H1 (cell line): Measurements from ENCODE around the gene GNAT1. TPM values are rescaled to one million over a fixed set of nuclear protein-coding genes. Genes with fewer than 3 reads are reported as not detected.
A peak's percentile ranks its signal among the peaks of the same experiment; 100 is the strongest.

Experiments
- CTCF ChIA-PET: fragments of 300-600 bp; sonication (Branson Sonifier 250); formaldehyde crosslinking; loops from one replicate; lab custom pipeline; 2021; ENCODE audit not compliant: partially characterized antibody; lab: Charles Lee
- POLR2A ChIA-PET: fragments of 300-600 bp; sonication (Branson Sonifier 250); formaldehyde crosslinking; loops from one replicate; lab custom pipeline; 2021; ENCODE audit warnings: inconsistent platforms; ENCODE audit not compliant: partially characterized antibody; lab: Charles Lee
- DNase-seq, 2 experiments: peaks; one replicate each; pipeline versions ENCODE4 v3.0.0 to v3.0.0-alpha.2; 2010 to 2022; ENCODE audit warnings: low spot score in 2 of 2, low read depth in 1 of 2, mixed read lengths in 1 of 2
- FAIRE-seq: peaks from 2 replicates; lab custom pipeline; 2011; peaks lifted over from hg19 to GRCh38; lab: Jason Lieb, UNC
- H2AFZ ChIP-seq: 2 replicates; pipeline ENCODE4 v1.8.1; 2012; ENCODE audit warnings: low read length, inconsistent platforms
- H2AK5ac ChIP-seq: 2 replicates; pipeline ENCODE4 v1.6.1; 2013; ENCODE audit warnings: low read depth, low read length
- H2BK120ac ChIP-seq: replicated peaks from 2 replicates; pipeline ENCODE3; 2013; ENCODE audit warnings: low read depth, low read length, inconsistent platforms
- H2BK12ac ChIP-seq: 2 replicates; pipeline ENCODE4 v1.6.1; 2013; ENCODE audit warnings: low read depth, low read length
- H2BK15ac ChIP-seq: 2 replicates; pipeline ENCODE4 v1.6.1; 2013; ENCODE audit warnings: low read length
- H2BK20ac ChIP-seq: 2 replicates; pipeline ENCODE4 v1.6.1; 2013; ENCODE audit warnings: low read length
- H2BK5ac ChIP-seq: 2 replicates; pipeline ENCODE4 v1.6.1; 2013; ENCODE audit warnings: low read depth, low read length
- H3K14ac ChIP-seq: 2 replicates; pipeline ENCODE4 v1.6.1; 2013; ENCODE audit warnings: inconsistent platforms; ENCODE audit not compliant: insufficient read length
- H3K18ac ChIP-seq: 2 replicates; pipeline ENCODE4 v1.6.1; 2013; ENCODE audit warnings: low read length; ENCODE audit errors: extremely low read depth
- H3K23ac ChIP-seq: 2 replicates; pipeline ENCODE4 v1.6.1; 2013; ENCODE audit warnings: inconsistent platforms; ENCODE audit not compliant: insufficient read length
- H3K23me2 ChIP-seq: 2 replicates; pipeline ENCODE4 v1.6.1; 2013; ENCODE audit warnings: low read depth, low read length
- H3K27ac ChIP-seq: 2 replicates; pipeline ENCODE4 v1.6.1; 2011; ENCODE audit warnings: low read depth, low read length, inconsistent platforms
- H3K27me3 ChIP-seq, 4 experiments: replicated peaks in 1 of 4; 1 replicate in 1 of 4; 2 replicates in 3 of 4; pipeline versions ENCODE4 v1.6.1 to v1.8.1; 2011 to 2013; ENCODE audit warnings: low read length in 3 of 4, mild to moderate bottlenecking in 3 of 4, inconsistent platforms in 2 of 4, mixed read lengths in 2 of 4, moderate library complexity in 1 of 4; ENCODE audit not compliant: control insufficient read depth in 3 of 4, insufficient read depth in 3 of 4; ENCODE audit errors: extremely low read depth in 1 of 4
- H3K36me3 ChIP-seq, 4 experiments: 2 replicates each; pipeline versions ENCODE4 v1.6.1 to v1.8.1; 2011 to 2013; ENCODE audit warnings: mild to moderate bottlenecking in 4 of 4, low read length in 3 of 4, moderate library complexity in 2 of 4, control low read depth in 1 of 4, inconsistent platforms in 1 of 4; ENCODE audit not compliant: insufficient read depth in 4 of 4, control insufficient read depth in 2 of 4
- H3K4ac ChIP-seq: replicated peaks from 2 replicates; pipeline ENCODE3; 2013; ENCODE audit warnings: low read length, low read depth, mixed read lengths, inconsistent platforms; ENCODE audit not compliant: insufficient read length
- H3K4me1 ChIP-seq, 4 experiments: replicated peaks in 1 of 4; 1 replicate in 1 of 4; 2 replicates in 3 of 4; pipeline versions ENCODE4 v1.6.1 to v1.8.1; 2011 to 2013; ENCODE audit warnings: low read length in 3 of 4, inconsistent platforms in 2 of 4, mixed read lengths in 1 of 4; ENCODE audit not compliant: insufficient read depth in 4 of 4, control insufficient read depth in 3 of 4
- H3K4me2 ChIP-seq, 2 experiments: 2 replicates each; pipeline versions ENCODE4 v1.6.1 to v1.8.1; 2011 to 2013; ENCODE audit warnings: low read depth in 2 of 2, low read length in 2 of 2, control low read depth in 1 of 2, inconsistent platforms in 1 of 2, mild to moderate bottlenecking in 1 of 2; ENCODE audit not compliant: insufficient read depth in 1 of 2
- H3K4me3 ChIP-seq, 4 experiments: fragments of 200-600, 300-600 bp in 1 of 4; sonication (generic), shearing (Covaris generic), sonication (Bioruptor Twin) in 1 of 4; 2 replicates each; pipeline versions ENCODE4 v1.5.1 to v1.8.1; 2011 to 2016; ENCODE audit warnings: low read length in 4 of 4, low read depth in 3 of 4, control low read depth in 2 of 4, inconsistent platforms in 2 of 4, mild to moderate bottlenecking in 2 of 4, mixed read lengths in 1 of 4, moderate library complexity in 1 of 4; ENCODE audit not compliant: insufficient read depth in 2 of 4; ENCODE audit errors: extremely low read depth in 1 of 4
- H3K56ac ChIP-seq: replicated peaks from 2 replicates; pipeline ENCODE3; 2013; ENCODE audit warnings: low read depth, mild to moderate bottlenecking, mixed read lengths, low read length, inconsistent platforms; ENCODE audit not compliant: insufficient read length
- H3K79me1 ChIP-seq: 2 replicates; pipeline ENCODE4 v1.6.1; 2013; ENCODE audit warnings: low read depth, low read length, control low read depth
- H3K79me2 ChIP-seq, 2 experiments: 2 replicates each; pipeline versions ENCODE4 v1.6.1 to v1.8.1; 2012 to 2013; ENCODE audit warnings: low read length in 2 of 2, mild to moderate bottlenecking in 2 of 2, inconsistent platforms in 1 of 2; ENCODE audit not compliant: insufficient read depth in 2 of 2, control insufficient read depth in 1 of 2
- H3K9ac ChIP-seq, 4 experiments: replicated peaks in 1 of 4; 1 replicate in 1 of 4; 2 replicates in 3 of 4; pipeline versions ENCODE4 v1.6.1 to v1.8.1; 2011 to 2013; ENCODE audit warnings: low read depth in 3 of 4, low read length in 3 of 4, control low read depth in 2 of 4, mild to moderate bottlenecking in 2 of 4, moderate library complexity in 2 of 4, inconsistent platforms in 1 of 4; ENCODE audit errors: extremely low read depth in 1 of 4
- H3K9me3 ChIP-seq, 2 experiments: 2 replicates each; pipeline versions ENCODE4 v1.6.1 to v1.8.1; 2012 to 2013; ENCODE audit warnings: mild to moderate bottlenecking in 2 of 2, moderate library complexity in 2 of 2, control low read depth in 1 of 2, inconsistent platforms in 1 of 2, low read depth in 1 of 2, low read length in 1 of 2, mixed read lengths in 1 of 2; ENCODE audit not compliant: insufficient read depth in 2 of 2
- H4K20me1 ChIP-seq, 2 experiments: replicated peaks in 1 of 2; 2 replicates each; pipeline versions ENCODE3 to v1.8.1; 2011 to 2013; ENCODE audit warnings: inconsistent platforms in 2 of 2, low read length in 2 of 2, mild to moderate bottlenecking in 1 of 2; ENCODE audit not compliant: insufficient read depth in 2 of 2, control insufficient read depth in 1 of 2
- H4K5ac ChIP-seq: 2 replicates; pipeline ENCODE4 v1.6.1; 2013; ENCODE audit warnings: low read length, low read depth, mixed read lengths, inconsistent platforms; ENCODE audit not compliant: insufficient read length
- H4K8ac ChIP-seq: 2 replicates; pipeline ENCODE4 v1.8.0; 2013; ENCODE audit warnings: mild to moderate bottlenecking, moderate library complexity, low read length, inconsistent platforms; ENCODE audit not compliant: insufficient read depth; ENCODE audit errors: extremely low read depth
- H4K91ac ChIP-seq: replicated peaks from 2 replicates; pipeline ENCODE3; 2013; ENCODE audit warnings: low read length, mixed read lengths, inconsistent platforms; ENCODE audit not compliant: insufficient read length
- CEBPB ChIP-seq: IDR thresholded peaks from 2 replicates; pipeline ENCODE4 v1.6.1; 2012; ENCODE audit warnings: low read depth, low read length
- EZH2 ChIP-seq: fragments of 200-600 bp; sonication (generic); IDR thresholded peaks from 2 replicates; pipeline ENCODE4 v1.7.1; 2012; ENCODE audit warnings: low read depth, mild to moderate bottlenecking, moderate library complexity, low read length, inconsistent platforms; ENCODE audit not compliant: severe bottlenecking
- POU5F1 ChIP-seq: IDR thresholded peaks from 2 replicates; pipeline ENCODE4 v1.6.1; 2011; ENCODE audit warnings: low read depth, mild to moderate bottlenecking, low read length, moderate library complexity
- RAD21 ChIP-seq, 2 experiments: IDR thresholded peaks in 1 of 2; conservative IDR thresholded peaks in 1 of 2; 2 replicates each; pipeline ENCODE4 v1.6.1; 2011; ENCODE audit warnings: low read depth in 2 of 2, low read length in 2 of 2, improper control_type of control experiment in 1 of 2, inconsistent platforms in 1 of 2, mild to moderate bottlenecking in 1 of 2, moderate library complexity in 1 of 2
- SRF ChIP-seq: IDR thresholded peaks from 2 replicates; pipeline ENCODE4 v1.6.1; 2011; ENCODE audit warnings: mild to moderate bottlenecking, low read depth, low read length, moderate library complexity
- WGBS, 2 experiments: shearing (Covaris generic) in 1 of 2; methylation state at CpG; one replicate each; pipeline versions ENCODE4 v1.1.6 to v1.1.7; 2013 to 2015; ENCODE audit warnings: low lambda C conversion rate in 2 of 2, mixed read lengths in 2 of 2, inconsistent platforms in 1 of 2, low coverage in 1 of 2, missing lambda C conversion rate in 1 of 2; ENCODE audit not compliant: insufficient replicate concordance in 2 of 2, insufficient coverage in 1 of 2, insufficient read length in 1 of 2; ENCODE audit errors: extremely low coverage in 1 of 2, missing lambda C conversion rate in 1 of 2; 5-methylcytosine and 5-hydroxymethylcytosine counted together
- polyA plus RNA-seq, 7 experiments: library from polyadenylated mRNA; depleted of rRNA in 3 of 7; stranded (reverse) in 5 of 7; unstranded in 2 of 7; fragments of >200 nt in 5 of 7; fragments of 200-250 nt in 2 of 7; gene quantifications; 1 replicate in 5 of 7; 2 replicates in 1 of 7; 4 replicates in 1 of 7; pipeline versions ENCODE4 v1.2.1 to v1.2.3, GENCODE V29; 2011 to 2013; ENCODE audit warnings: missing spikeins in 2 of 7, mixed read lengths in 2 of 7
- total RNA-seq: library from RNA; stranded (reverse); fragmentation: NEBNext Ultra II Directional; extraction: Animal tissue kit (Norgen Biotek cat#: 25700); gene quantifications from 2 replicates; pipeline ENCODE4 v1.2.1, GENCODE V29; 2021
- TF ChIP-seq, protein P1 (sequence below), 3 experiments: IDR thresholded peaks; 1 replicate in 2 of 3; 2 replicates in 1 of 3; pipeline versions ENCODE4 v1.5.1 to v1.6.1; 2011; ENCODE audit warnings: low read length in 3 of 3, mild to moderate bottlenecking in 3 of 3, inconsistent platforms in 2 of 3, low read depth in 1 of 3, moderate library complexity in 1 of 3; ENCODE audit not compliant: insufficient read depth in 1 of 3; ENCODE audit errors: control extremely low read depth in 1 of 3

Gene GNAT1
- total and polyA plus RNA-seq, 2 of the 8 experiments (the other 6 are each of a cell fraction or from before 2014, with no cell fraction given): 0.08 TPM; not detected in 1

DNA sequence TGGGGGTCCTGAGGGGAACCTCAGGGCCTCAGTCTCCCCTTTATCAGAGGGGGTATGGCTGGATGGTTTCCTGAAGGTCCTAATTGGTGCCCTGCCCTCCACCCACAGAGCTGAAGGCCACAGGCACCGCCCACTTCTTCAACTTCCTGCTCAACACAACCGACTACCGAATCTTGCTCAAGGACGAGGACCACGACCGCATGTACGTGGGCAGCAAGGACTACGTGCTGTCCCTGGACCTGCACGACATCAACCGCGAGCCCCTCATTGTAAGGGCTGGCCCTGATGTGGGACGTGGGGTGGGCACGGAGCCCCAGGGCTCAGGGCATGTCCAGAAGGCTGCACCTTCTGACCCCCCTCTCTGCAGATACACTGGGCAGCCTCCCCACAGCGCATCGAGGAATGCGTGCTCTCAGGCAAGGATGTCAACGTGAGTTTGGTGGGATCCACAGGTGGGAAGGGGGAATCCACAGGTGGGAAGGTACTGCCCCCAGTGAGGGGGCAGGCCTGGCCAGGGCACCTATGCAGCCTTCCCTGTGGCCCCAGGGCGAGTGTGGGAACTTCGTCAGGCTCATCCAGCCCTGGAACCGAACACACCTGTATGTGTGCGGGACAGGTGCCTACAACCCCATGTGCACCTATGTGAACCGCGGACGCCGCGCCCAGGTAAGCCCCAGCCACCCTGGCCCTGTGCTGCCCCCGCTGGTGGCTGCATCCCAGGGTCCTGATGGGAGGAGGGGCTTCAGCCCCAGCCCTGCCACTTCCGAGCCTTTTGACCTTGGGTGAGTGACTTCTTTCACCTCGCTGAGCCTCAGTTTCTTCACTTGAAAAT, 17.5 kb upstream of the GNAT1 start:
- peak overlapping the region; percentile 15; the same call in 1 of the 2 replicates for H2BK5ac ChIP-seq
- H3K36me3 ChIP-seq: peaks cover 7 to 25% (median 13%) of the 10 kb centered on the region in 4 experiments
- peaks cover 6 to 16% of the 10 kb centered on the region in 2 experiments for H4K20me1 ChIP-seq
- no peak overlapping the region for H2AK5ac ChIP-seq
- H3K14ac ChIP-seq: no peak overlapping the region
- H3K4me3 ChIP-seq: no peak overlapping the region
- TF ChIP-seq EZH2: no peak
- TF ChIP-seq RAD21 (IDR thresholded peaks at IDR 0.05 in 1 of 2, conservative IDR thresholded peaks at IDR 0.05 in 1 of 2; ENCODE audit: low read depth in 2 of 2, low read length in 2 of 2): peak; percentile 51 to 56; a peak in 2 of 4 replicates
- no peak for TF ChIP-seq SRF
- TF ChIP-seq, protein P1, sequence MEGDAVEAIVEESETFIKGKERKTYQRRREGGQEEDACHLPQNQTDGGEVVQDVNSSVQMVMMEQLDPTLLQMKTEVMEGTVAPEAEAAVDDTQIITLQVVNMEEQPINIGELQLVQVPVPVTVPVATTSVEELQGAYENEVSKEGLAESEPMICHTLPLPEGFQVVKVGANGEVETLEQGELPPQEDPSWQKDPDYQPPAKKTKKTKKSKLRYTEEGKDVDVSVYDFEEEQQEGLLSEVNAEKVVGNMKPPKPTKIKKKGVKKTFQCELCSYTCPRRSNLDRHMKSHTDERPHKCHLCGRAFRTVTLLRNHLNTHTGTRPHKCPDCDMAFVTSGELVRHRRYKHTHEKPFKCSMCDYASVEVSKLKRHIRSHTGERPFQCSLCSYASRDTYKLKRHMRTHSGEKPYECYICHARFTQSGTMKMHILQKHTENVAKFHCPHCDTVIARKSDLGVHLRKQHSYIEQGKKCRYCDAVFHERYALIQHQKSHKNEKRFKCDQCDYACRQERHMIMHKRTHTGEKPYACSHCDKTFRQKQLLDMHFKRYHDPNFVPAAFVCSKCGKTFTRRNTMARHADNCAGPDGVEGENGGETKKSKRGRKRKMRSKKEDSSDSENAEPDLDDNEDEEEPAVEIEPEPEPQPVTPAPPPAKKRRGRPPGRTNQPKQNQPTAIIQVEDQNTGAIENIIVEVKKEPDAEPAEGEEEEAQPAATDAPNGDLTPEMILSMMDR (IDR thresholded peaks at IDR 0.05; ENCODE audit: control extremely low read depth in 1 of 3, insufficient read depth in 1 of 3, low read depth in 1 of 3, low read length in 3 of 3): peak in 2 of 3 experiments; percentile 53 to 58; a peak in 3 of 4 replicates
- no peak for TF ChIP-seq POU5F1
- no peak for TF ChIP-seq CEBPB
- TF ChIP-seq, all 59 proteins: peak for 2
- Histone ChIP-seq H4K91ac (no peak overlapping the region), H3K23me2 (no peaks in the 10 kb centered on the region), H2BK120ac (no peak overlapping the region), H3K79me1 (peaks cover 15% of the 10 kb centered on the region), H3K9ac (no peak overlapping the region), H3K4ac (no peak overlapping the region), H3K79me2 (peaks cover 0 to 3% of the 10 kb centered on the region in 2 experiments; a peak in 1 of 4 replicates), H3K56ac (no peak overlapping the region), H3K27ac (no peak overlapping the region), H3K9me3 (no peaks in the 10 kb centered on the region), H2BK20ac (no peak overlapping the region), H4K8ac (peak overlapping the region; percentile 72), H3K4me1 (peaks cover 0 to 7% (median 3%) of the 10 kb centered on the region in 4 experiments; a peak in 3 of 7 replicates), H3K27me3 (no peaks in the 10 kb centered on the region), H3K18ac (no peak overlapping the region), H4K5ac (no peak overlapping the region), H2BK15ac (no peak overlapping the region), H3K4me2 (no peak overlapping the region), H2BK12ac (no peak overlapping the region), H3K23ac (no peak overlapping the region), H2AFZ (no peak overlapping the region)
- 94% methylated on average over 29 of the region's 29 CpGs; no CpG with 5 or more reads in 1 of the 2 experiments for WGBS, 2 experiments
- DNase-seq (no peak), FAIRE-seq (no peak)
- ChIA-PET CTCF (interaction anchor here (0.6 to 25.0 kb wide), 23 partner anchors 8 to 429 kb away, joined by 3 to 299 read pairs (median 4); partner anchors contain the start of gene GNAT1), POLR2A (interaction anchor here (0.5 to 7.2 kb wide), 4 partner anchors 37 to 98 kb away, joined by 3 to 34 read pairs (median 7); no protein-coding TSS in a partner anchor)
